HEK293 (cell line): ENCODE measurements around the gene TMEM255B.

Experiments
- CTCF ChIA-PET: fragments of 350-600 bp; formaldehyde crosslinking; extraction: SDS; loops from one replicate; lab custom pipeline; 2021; ENCODE audit warnings: antibody characterized with exemption; lab: Yijun Ruan, JAX
- POLR2A ChIA-PET: fragments of 300-600 bp; formaldehyde crosslinking; extraction: SDS; loops from one replicate; lab custom pipeline; 2020; ENCODE audit warnings: antibody characterized with exemption, inconsistent platforms; lab: Yijun Ruan, JAX
- H3K27ac ChIP-seq: fragments of 200-500 bp; sonication (Bioruptor generic); 2 replicates; pipeline ENCODE4 v1.5.1; 2014; ENCODE audit warnings: low read depth, low read length, control low read depth, inconsistent platforms; ENCODE audit errors: extremely low read depth
- H3K36me3 ChIP-seq, 2 experiments: fragments of 200-500 bp in 1 of 2; sonication (Bioruptor generic) in 1 of 2; 1 replicate in 1 of 2; 2 replicates in 1 of 2; pipeline ENCODE4 v1.5.1; 2014 to 2017; ENCODE audit warnings: inconsistent platforms in 2 of 2, low read length in 2 of 2; ENCODE audit not compliant: control insufficient read depth in 2 of 2, insufficient read depth in 1 of 2
- H3K4me1 ChIP-seq: fragments of 200-500 bp; sonication (Bioruptor generic); 2 replicates; pipeline ENCODE4 v1.5.1; 2014; ENCODE audit warnings: mild to moderate bottlenecking, low read length, inconsistent platforms; ENCODE audit not compliant: control insufficient read depth, insufficient read depth
- H3K4me3 ChIP-seq: 2 replicates; pipeline ENCODE4 v1.5.1; 2011; ENCODE audit warnings: low read depth, mild to moderate bottlenecking, control low read depth, low read length, moderate library complexity
- H3K9me3 ChIP-seq: fragments of 200-500 bp; sonication (Bioruptor generic); 2 replicates; pipeline ENCODE4 v1.5.1; 2014; ENCODE audit warnings: low read depth, low read length, inconsistent platforms; ENCODE audit not compliant: control insufficient read depth, insufficient read depth
- BCL11B ChIP-seq: fragments of 450-650 bp; formaldehyde crosslinking; IDR thresholded peaks from 2 replicates; pipeline ENCODE4 v1.5.1; 2016; ENCODE audit warnings: low read depth, missing biosample characterization, missing genetic modification characterization
- HOXC10 ChIP-seq: sonication (generic); formaldehyde crosslinking; IDR thresholded peaks from 2 replicates; pipeline ENCODE4 v1.8.1; 2023; ENCODE audit warnings: mild to moderate bottlenecking, missing genetic modification reagents
- YY2 ChIP-seq: fragments of 450-650 bp; formaldehyde crosslinking; IDR thresholded peaks from 2 replicates; pipeline ENCODE4 v1.5.1; 2016; ENCODE audit warnings: missing biosample characterization, missing genetic modification characterization
- ZFHX2 ChIP-seq: fragments of 450-650 bp; formaldehyde crosslinking; conservative IDR thresholded peaks from 2 replicates; pipeline ENCODE4 v1.5.1; 2016; ENCODE audit warnings: missing biosample characterization, missing genetic modification characterization
- ZNF175 ChIP-seq: fragments of 450-650 bp; formaldehyde crosslinking; IDR thresholded peaks from 2 replicates; pipeline ENCODE4 v1.5.1; 2016; ENCODE audit warnings: missing biosample characterization, missing genetic modification characterization
- ZNF391 ChIP-seq: fragments of 450-650 bp; formaldehyde crosslinking; IDR thresholded peaks from 2 replicates; pipeline ENCODE4 v1.5.1; 2016; ENCODE audit warnings: low read depth, missing biosample characterization, missing genetic modification characterization, borderline replicate concordance
- ZXDB ChIP-seq: fragments of 450-650 bp; formaldehyde crosslinking; IDR thresholded peaks from 2 replicates; pipeline ENCODE4 v1.5.1; 2016; ENCODE audit warnings: missing biosample characterization, missing genetic modification characterization
- TF ChIP-seq, protein P1 (sequence below): fragments of 450-650 bp; formaldehyde crosslinking; IDR thresholded peaks from 2 replicates; pipeline ENCODE4 v1.5.1; 2016; ENCODE audit warnings: missing biosample characterization, missing genetic modification characterization
- TF ChIP-seq, protein P2 (sequence below): fragments of 450-650 bp; formaldehyde crosslinking; IDR thresholded peaks from 2 replicates; pipeline ENCODE4 v1.5.1; 2017; ENCODE audit warnings: missing biosample characterization, missing genetic modification characterization
- TF ChIP-seq, protein P3 (sequence below): fragments of 450-650 bp; formaldehyde crosslinking; IDR thresholded peaks from 2 replicates; pipeline ENCODE4 v1.5.1; 2016; ENCODE audit warnings: missing biosample characterization, missing genetic modification characterization

Gene TMEM255B

DNA sequence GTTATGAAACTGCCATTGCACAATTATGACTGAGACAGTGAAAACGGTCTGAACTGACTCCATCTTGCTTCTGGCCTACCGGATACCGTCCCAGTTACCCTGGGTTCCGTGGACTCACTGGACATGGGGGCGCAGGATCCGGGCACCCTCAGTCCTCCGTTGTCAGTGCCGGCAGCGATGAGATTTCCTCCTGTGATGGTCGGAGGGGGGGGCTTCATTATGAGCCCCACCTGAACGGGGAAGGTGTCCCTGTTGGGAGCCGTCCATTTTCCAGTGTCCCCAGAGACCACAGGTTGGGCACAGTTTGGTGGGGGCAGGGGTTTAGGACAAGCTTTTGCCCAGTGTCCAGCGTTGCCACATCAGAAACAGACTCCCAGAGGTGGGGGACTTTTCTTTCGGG is 23.4 kb downstream of the TMEM255B start:
- no peaks in the 10 kb centered on the region for H3K36me3 ChIP-seq
- no peaks in the 10 kb centered on the region for H3K9me3 ChIP-seq
- ChIA-PET POLR2A (no interaction called here), CTCF (no interaction called here)
- no peak overlapping the region for H3K27ac ChIP-seq
- TF ChIP-seq, protein P1, sequence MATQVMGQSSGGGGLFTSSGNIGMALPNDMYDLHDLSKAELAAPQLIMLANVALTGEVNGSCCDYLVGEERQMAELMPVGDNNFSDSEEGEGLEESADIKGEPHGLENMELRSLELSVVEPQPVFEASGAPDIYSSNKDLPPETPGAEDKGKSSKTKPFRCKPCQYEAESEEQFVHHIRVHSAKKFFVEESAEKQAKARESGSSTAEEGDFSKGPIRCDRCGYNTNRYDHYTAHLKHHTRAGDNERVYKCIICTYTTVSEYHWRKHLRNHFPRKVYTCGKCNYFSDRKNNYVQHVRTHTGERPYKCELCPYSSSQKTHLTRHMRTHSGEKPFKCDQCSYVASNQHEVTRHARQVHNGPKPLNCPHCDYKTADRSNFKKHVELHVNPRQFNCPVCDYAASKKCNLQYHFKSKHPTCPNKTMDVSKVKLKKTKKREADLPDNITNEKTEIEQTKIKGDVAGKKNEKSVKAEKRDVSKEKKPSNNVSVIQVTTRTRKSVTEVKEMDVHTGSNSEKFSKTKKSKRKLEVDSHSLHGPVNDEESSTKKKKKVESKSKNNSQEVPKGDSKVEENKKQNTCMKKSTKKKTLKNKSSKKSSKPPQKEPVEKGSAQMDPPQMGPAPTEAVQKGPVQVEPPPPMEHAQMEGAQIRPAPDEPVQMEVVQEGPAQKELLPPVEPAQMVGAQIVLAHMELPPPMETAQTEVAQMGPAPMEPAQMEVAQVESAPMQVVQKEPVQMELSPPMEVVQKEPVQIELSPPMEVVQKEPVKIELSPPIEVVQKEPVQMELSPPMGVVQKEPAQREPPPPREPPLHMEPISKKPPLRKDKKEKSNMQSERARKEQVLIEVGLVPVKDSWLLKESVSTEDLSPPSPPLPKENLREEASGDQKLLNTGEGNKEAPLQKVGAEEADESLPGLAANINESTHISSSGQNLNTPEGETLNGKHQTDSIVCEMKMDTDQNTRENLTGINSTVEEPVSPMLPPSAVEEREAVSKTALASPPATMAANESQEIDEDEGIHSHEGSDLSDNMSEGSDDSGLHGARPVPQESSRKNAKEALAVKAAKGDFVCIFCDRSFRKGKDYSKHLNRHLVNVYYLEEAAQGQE (tag by site-specific recombination), result no peak
- TF ChIP-seq, protein P2, sequence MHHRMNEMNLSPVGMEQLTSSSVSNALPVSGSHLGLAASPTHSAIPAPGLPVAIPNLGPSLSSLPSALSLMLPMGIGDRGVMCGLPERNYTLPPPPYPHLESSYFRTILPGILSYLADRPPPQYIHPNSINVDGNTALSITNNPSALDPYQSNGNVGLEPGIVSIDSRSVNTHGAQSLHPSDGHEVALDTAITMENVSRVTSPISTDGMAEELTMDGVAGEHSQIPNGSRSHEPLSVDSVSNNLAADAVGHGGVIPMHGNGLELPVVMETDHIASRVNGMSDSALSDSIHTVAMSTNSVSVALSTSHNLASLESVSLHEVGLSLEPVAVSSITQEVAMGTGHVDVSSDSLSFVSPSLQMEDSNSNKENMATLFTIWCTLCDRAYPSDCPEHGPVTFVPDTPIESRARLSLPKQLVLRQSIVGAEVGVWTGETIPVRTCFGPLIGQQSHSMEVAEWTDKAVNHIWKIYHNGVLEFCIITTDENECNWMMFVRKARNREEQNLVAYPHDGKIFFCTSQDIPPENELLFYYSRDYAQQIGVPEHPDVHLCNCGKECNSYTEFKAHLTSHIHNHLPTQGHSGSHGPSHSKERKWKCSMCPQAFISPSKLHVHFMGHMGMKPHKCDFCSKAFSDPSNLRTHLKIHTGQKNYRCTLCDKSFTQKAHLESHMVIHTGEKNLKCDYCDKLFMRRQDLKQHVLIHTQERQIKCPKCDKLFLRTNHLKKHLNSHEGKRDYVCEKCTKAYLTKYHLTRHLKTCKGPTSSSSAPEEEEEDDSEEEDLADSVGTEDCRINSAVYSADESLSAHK (tag by site-specific recombination), result no peak
- no peaks in the 10 kb centered on the region for H3K4me1 ChIP-seq
- H3K4me3 ChIP-seq, result no peak overlapping the region

DNA sequence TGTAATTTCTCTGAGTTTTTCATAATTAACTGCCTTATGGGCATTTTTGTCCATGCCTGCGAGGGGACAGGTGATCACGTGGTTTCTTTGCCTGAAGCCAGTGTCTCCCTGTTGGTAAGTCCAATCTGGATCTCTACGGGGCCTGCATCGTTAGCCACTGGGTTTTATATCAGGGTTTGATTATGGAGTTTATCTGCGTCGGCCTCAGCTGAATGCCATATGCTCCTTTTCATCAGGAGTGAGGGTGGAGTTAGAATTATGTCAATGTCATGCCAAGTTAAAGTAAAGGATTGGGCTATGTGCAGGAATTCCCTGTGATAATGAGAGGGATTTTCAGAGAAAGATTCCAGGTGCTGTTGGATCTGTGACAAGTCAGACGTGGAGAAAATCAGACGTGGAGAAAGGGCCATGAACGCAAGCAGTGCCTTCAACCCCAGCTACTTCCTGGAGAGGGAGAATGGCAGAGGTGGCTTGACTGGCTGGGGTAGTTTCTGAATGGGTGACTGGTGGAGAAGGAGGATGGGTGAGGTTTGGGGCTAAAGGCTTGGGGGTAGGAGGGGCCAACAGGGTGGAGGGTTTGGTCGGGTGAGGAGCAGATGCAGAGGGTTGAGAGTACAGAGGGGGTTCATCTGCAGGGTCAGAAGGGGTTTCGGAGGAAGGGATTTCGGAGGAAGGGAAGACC is 24.3 kb downstream of the TMEM255B start:
- Histone ChIP-seq H3K36me3 (no peaks in the 10 kb centered on the region), H3K27ac (no peak overlapping the region), H3K4me3 (no peak overlapping the region), H3K4me1 (no peaks in the 10 kb centered on the region), H3K9me3 (no peaks in the 10 kb centered on the region)
- TF ChIP-seq ZNF391 (tag by site-specific recombination), result no peak
- TF ChIP-seq, protein P3, sequence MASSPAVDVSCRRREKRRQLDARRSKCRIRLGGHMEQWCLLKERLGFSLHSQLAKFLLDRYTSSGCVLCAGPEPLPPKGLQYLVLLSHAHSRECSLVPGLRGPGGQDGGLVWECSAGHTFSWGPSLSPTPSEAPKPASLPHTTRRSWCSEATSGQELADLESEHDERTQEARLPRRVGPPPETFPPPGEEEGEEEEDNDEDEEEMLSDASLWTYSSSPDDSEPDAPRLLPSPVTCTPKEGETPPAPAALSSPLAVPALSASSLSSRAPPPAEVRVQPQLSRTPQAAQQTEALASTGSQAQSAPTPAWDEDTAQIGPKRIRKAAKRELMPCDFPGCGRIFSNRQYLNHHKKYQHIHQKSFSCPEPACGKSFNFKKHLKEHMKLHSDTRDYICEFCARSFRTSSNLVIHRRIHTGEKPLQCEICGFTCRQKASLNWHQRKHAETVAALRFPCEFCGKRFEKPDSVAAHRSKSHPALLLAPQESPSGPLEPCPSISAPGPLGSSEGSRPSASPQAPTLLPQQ (tag by site-specific recombination), result no peak
- no peak for TF ChIP-seq ZNF175 (tag by site-specific recombination)
- no peak for TF ChIP-seq BCL11B (tag by site-specific recombination)
- no peak for TF ChIP-seq YY2 (tag by site-specific recombination)
- no peak for TF ChIP-seq HOXC10 (CRISPR knock-in tag)
- TF ChIP-seq ZXDB (tag by site-specific recombination), result no peak
- no peak for TF ChIP-seq ZFHX2 (tag by site-specific recombination)
- TF ChIP-seq, protein P2 (tag by site-specific recombination), result no peak
- ChIA-PET POLR2A (no interaction called here), CTCF (no interaction called here)
